ENCODE measurements around the gene LIX1L.
A peak's percentile ranks its signal among the peaks of the same experiment; 100 is the strongest.

Gene LIX1L

DNA sequence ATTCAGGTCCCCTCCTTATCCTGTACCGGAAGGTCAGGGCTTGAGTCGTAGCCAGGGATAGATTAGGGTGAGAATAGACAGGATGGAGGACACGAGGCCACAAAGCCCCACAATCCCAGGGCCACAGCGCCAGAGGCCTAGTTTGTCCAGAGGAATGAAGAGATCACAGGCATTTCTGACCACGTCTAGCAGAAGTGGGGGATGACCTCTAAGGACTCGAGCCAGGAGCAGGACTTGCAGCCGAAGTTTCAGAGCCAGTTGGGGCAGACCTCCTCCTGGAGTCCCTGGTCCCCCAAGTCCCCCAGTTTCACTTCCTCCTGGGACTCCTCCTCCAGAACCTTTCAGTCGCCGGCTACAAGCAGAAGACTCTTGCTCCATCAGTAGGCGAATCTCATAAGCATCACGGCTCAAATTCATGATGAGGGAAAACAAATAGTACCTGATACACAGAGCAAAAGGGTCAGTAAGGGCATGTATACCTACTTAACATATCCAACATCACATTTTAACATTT is 45.6 kb downstream of the LIX1L start:
- no peak for DNase-seq (ENCODE audit: low read depth, low spot score)
- no peak overlapping the region for H3K4me3 ChIP-seq (ENCODE audit: low read length)

DNA sequence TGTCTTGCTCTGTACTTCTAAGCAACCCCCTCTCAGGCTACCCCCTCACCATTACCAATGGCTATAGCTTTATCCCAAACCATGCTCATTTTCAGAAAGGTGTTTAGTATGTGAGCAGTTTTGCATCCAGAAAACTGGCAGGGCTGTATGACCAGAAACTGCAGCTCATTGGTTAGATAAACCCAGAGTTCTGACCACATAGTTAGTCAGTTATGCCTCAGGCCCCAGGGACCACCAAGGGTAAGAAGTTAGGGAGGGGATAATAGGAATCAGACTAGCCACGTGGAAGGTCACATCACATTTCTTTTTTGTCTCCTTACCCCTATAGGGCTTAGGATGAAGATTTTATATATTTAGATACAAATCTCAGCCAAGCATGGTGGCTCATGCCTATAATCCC is 49.2 kb downstream of the LIX1L start:
- DNase-seq (ENCODE audit: low read depth, low spot score): no peak
- no peak overlapping the region for H3K4me3 ChIP-seq (ENCODE audit: low read length)

DNA sequence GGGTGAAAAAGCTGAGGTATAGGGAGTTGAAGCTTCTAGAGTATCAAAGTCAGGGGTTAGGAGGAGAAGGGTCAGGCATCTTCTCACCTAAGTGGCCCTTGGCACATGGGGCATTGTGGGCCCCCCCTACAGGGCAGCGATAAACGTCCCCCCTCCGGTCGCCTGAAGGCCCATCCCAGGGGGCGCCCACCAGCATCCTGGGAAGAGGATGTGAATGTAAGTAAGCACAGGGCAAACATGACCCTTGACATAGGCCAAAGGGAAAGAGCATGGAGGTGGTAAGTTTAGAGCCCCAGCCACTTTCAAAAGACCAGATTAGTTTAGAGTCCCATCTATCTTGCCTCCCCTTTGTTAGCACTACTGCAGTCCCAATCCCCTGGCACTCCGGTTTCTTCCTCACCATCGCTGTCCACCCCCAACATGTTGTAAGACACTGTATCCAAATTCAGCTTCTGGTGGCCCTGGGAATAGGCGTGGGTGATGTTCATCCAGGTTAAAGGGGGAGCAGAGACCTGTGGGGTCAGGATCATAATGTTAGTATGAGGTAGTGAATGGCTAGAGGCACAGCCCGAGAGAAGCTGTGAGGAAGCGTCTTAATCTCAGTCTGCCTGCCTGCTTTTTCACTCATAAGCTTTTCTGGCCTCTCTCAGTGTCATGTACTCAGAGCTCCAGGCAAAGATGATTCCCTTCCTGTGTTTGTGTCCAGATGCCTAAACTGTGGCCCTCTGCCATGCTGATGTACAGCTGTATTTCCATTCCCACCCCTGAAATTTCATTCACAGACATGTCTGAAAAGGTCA is 50.7 kb downstream of the LIX1L start:
- no peak overlapping the region for H3K4me3 ChIP-seq (ENCODE audit: low read length)
- DNase-seq (ENCODE audit: low read depth, low spot score): no peak

DNA sequence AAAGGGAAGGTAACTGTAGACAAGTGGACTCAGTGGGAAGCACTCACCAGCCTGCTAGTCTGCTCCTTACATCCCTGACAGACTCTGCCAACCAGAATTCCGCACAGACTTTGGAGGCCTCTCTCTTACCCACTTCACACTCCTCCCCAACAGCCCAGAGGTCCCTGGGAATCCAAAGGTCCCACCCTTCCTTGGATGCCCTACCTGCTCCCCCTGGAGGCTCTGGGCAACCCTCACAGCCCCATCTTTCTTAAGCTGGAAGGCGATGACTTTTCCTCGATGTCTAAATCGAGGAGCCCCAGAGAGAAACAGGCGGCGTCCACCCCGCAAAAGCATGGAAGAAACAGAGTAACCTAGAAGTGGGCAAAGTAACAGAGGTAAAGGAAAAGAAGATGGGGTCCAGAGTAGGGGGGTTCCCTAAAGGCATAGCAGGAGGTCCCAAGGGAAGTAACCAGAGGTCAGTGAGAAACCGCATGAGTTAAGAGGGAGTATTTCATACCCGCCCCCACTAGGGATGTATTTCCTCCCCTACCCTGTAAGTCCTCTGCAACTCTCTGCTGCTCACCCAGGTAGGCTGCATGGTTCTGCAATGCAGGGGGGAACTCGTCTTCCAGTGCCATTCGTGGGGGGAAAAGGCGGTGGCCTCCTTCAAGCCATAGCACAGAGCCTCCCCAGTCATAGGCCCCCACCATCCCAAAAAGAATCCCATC is 56.4 kb downstream of the LIX1L start:
- no peak overlapping the region for H3K4me3 ChIP-seq (ENCODE audit: low read length)
- DNase-seq (ENCODE audit: low read depth, low spot score): no peak

DNA sequence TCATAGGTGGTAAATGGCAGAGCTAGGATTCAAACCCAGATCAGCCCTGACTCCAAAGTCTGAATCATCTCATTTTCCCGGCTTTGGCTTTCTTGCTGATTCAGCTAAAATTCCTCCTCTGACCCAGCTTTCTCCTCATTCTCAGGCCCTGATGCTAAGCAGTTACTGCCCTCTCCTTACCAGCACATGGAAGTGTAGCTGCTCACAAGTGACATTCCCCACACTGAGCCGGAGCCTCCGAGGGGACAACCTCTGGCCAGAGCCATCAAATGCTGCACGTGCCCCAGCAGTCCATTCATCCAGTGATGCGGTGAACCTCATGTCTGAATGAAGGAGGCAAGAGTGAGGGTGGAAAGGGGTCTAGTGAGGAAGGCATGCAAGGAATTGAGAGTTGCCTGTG is 59.1 kb downstream of the LIX1L start:
- DNase-seq (ENCODE audit: low read depth, low spot score): no peak
- H3K4me3 ChIP-seq (ENCODE audit: low read length): no peak overlapping the region

DNA sequence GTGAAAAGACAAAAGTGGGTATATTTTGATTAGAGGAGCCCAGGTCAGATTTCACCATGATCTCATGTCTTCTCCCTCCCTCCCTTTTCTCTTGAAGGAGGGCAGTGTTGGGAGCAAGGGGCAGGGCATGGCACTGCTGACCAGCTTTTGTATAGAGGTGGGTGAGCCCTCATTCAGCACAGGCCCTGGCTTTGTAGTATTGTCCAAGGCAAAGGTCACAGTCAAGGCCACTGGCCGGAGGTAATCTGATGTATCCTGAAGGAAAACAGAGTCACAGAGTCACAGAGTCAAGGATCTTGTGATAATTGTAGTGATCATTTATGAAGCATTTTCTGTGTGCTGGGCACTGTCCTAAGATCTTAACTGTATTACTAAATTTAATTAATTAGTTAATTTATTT is 59.8 kb downstream of the LIX1L start:
- no peak overlapping the region for H3K4me3 ChIP-seq (ENCODE audit: low read length)
- DNase-seq (ENCODE audit: low read depth, low spot score): no peak

DNA sequence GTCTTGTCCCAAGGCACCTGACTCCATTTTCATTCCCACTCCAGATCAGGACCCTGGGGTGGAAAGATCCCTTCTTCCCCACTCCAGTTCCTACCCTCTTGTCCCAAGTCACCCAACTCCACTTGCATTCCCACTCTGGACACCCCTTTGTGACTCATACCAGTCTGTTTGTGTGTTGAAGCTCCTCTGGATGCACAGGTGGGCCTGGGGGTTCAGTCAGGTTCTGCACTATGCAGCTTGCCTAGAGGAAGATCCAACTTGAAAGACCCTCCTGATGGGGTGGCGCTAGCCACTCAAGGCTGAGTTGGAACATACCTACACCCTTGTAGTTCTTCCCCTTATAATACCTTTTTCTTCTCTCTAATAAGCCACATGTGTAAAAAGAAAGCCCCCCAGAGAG is 62.3 kb downstream of the LIX1L start:
- H3K4me3 ChIP-seq (ENCODE audit: low read length): no peak overlapping the region
- DNase-seq (ENCODE audit: low read depth, low spot score): no peak

DNA sequence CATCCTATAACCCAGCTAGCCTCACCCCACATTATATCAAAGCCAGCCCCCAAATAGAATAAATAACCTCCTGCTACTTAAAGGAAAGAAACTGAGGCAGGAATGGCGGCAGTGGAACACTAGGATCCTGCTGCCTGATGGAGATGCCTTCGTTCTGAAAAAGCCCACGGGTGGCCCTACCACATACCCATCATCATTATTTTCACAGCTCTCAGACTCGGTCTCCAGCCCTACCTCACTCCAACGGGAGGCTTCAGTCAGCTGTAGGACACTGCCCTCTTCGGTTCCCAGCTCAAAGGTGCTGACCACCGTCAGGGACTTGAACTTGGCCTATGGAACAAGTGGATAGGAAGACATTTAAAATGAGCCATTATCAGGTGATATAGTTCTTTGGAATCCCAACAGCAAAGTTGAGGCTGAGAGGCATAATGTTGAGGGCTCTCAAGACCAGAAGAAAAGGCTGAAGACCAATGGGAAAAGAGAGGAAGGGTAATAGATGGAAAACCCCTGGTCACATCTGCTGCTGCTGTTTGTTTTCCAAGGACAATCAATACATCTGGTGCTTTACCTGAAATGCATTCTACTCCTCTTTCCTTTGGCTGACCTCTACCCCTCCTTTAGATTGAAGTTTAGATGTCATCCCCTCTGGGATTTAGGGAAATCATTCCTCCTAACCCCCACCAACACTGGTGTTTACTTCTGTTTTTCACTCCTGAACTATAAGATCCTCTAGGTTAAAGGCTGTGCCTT is 64.3 kb downstream of the LIX1L start:
- no peak overlapping the region for H3K4me3 ChIP-seq (ENCODE audit: low read length)
- no peak for DNase-seq (ENCODE audit: low read depth, low spot score)

DNA sequence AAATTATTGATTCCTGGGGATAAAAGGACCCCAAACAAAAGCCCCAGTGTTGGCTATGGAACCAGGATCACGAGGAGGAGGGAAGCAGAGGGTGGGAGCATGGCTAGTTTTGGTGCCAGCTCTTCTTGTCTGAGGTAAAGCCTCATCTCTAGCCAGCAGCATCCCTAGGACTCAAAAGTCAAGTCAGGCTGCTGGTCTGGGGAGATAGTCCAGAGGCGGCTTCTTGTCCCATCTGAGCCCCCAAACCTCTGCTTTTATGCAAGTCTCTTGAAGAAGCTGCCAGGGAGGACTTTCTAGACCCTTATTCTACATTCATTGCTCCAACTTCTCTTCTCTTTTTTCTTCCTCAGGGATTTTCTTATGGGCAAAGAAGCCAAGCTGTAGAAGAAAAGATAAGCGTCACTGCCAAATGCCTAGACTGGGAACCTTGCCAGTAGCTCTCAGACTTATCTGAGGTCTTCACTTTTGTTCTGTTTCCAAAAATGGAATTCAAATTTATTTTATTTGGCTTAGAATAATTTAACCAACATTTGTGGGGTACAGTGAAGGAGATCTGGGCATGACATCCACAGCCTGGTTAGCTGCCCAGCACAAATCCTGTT is 65.2 kb downstream of the LIX1L start:
- H3K4me3 ChIP-seq (ENCODE audit: low read length): no peak overlapping the region
- no peak for DNase-seq (ENCODE audit: low read depth, low spot score)

DNA sequence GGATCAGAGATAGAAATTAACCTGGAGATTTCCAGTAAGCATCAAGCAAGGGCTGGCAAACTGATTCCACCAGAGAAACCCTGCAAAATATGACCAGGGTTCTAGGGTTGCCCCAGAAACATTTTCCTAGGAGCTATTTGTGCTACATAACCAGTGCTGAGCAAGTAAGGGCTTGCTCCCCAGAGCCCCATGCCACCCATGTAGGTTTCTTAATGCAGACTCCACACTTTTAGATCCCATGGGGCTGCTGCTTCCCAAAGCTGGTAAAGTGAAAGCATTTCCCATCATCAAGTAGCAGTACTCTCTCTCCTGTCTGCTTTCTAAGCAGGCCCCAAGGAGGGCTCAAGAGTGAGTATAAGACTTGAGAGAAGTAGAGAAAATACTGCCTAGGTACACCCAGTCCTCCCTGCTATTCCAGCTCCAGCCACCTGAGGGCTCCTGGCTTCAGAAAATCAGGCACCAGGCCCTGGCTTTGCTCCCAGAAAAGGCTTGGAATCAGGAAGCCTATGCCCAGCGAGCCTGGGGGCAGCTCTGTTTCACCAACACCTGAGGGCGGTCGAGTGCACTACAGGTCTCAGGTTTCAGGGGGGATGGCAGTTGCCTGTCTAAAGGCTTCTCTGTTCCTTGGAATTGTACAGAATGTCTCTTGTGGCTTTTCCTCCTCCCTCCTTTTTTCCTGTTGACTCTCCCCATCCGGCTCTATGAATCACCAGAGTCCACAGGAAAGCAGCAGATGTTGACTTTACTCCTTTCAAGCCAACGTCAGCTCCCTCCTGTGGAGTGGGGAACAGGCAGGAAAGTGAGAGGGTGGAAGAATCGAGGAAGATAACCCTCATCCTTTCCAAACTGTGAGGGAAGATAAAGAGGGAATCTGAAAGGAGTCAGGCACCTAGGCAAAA is 66.0 kb downstream of the LIX1L start:
- peak; percentile 34 for DNase-seq (ENCODE audit: low read depth, low spot score)

DNA sequence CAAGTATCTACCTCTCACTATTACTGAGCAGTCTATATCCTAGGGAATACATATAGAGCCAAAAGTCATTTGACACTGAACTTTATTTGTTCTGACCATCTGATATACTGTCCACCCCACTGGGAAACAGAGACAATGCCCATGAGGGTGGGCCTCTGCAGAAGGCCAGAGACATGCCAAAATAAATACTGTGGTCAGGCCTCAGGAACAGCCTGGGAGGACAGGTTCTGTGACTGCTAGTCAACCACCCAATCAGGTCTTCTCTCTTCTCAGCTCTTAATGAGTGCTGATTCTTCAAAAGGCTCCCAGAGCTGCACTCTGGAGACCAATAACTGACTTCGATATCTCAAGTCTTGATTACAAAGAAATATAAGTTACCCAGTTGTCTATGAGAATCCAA is 66.7 kb downstream of the LIX1L start:
- no peak overlapping the region for H3K4me3 ChIP-seq (ENCODE audit: low read length)

More for the DNA sequence above, 66.0 kb downstream of the LIX1L start:
- no peak overlapping the region for H3K4me3 ChIP-seq (ENCODE audit: low read length)

DNA sequence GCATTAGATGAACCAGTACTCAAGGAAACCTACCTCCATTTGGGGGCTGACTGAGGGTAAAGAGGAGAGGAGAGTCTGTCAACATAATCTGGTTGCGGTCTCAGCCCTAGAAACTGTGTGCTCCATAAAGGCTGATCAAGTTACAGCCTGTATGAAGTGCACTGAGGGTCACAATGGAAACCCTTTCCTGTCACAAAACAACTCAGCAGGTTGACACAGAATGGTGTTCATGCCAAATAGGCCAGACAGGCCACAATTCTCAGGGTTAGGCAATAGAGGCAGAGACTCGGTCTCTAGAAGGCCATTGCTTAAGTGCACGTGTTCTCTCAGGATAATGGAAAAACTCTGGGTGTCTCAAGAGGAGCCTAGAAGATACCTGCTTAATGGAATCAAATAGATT is 68.1 kb downstream of the LIX1L start:
- no peak for DNase-seq (ENCODE audit: low read depth, low spot score)
- no peak overlapping the region for H3K4me3 ChIP-seq (ENCODE audit: low read length)

More for the DNA sequence above, 66.7 kb downstream of the LIX1L start:
- no peak for DNase-seq (ENCODE audit: low read depth, low spot score)

DNA sequence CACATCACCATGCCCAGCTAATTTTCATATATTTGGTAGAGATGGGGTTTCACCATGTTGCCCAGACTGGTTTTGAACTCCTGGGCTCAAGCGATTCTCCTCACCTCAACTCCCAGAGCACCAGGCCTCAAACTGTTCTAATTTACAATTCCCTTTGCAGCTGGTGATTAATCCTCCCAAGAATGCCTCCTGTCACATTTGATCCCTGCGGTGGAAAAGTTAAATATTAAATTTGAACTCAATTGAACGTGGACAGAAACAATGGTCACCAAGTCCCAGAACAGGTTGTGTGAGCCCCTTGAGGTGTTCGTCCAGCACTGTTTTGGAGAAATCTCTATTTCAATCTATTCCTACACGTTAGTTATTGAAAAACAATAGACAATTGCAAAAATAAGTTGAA is 70.2 kb downstream of the LIX1L start:
- no peak for DNase-seq (ENCODE audit: low read depth, low spot score)
- no peak overlapping the region for H3K4me3 ChIP-seq (ENCODE audit: low read length)

DNA sequence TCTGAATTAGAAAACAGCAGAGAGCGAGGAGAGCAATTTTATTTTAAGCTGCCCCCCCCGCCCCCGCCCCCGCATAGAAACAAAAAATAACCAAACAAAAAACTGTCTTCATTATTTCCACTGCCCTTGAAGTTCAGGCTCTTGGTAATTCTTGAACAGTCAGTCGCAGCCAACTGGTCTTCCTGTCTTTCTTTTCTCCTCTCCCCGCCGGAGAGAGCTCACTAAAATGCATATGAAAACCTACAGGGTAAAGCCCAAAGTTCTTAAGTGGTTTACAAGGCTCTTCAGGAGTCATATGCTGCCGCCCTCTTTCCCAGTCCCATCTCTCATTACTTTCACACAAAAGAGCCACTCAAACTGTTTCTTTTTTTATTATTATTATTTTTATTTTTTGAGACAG is 71.0 kb downstream of the LIX1L start:
- no peak overlapping the region for H3K4me3 ChIP-seq (ENCODE audit: low read length)
- no peak for DNase-seq (ENCODE audit: low read depth, low spot score)

DNA sequence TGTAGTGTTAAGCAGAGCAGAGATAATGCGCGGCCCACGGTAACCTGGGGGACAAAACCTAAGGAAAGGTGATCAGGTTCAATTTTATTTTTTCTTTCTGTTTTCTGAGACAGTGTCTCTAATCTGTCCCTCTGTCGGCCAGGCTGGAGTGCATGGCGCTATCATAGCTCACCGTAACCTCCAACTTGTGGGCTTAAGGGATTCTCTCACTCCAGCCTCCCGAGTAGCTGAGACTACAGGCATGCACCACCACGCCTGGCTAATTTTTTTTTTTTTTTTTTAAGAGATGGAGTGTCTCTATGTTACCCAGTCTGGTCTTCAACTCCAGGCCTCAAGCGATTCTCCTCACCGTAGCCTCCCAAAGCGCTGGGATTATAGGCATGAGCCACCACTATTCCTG is 71.4 kb downstream of the LIX1L start:
- no peak for DNase-seq (ENCODE audit: low read depth, low spot score)
- peak overlapping the region; percentile 53; the same call in 1 of the 2 replicates for H3K4me3 ChIP-seq (ENCODE audit: low read length)

DNA sequence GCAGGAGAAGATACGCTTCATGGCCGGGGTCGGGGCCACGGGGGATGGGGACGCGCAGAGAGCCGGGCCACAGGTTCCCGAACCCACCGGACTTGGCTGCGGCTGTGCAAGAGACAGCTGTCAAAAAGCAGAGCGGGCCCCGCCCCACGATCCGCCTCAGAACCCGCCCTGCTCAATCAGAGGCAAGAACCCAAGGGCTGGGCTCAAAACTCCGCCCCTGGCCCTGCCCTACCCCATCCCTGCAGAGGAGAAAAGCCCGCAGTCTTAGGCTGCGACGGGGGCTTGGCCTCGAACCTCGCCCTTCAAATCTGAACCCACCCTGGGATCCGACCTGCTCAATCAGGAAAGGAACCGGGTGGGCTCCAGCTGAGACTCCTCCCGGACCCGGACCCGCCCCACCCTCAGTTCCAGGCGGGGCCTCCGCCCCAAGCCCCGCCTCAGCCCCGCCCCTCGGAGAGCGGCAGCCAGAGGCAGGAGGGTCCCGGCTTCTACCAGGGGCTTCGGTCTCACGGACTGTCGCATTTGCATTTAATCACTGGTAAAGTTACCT is 72.0 kb downstream of the LIX1L start, which contains the start of gene ANKRD35:
TSS of gene ANKRD35 (minus strand) at position 129 of the 550 bp plus-strand sequence. CDS start at position 21, 108 bp downstream.
- peak within 1 kb of the TSS; percentile 53 for H3K4me3 ChIP-seq (ENCODE audit: low read length)
- DNase-seq (ENCODE audit: low read depth, low spot score): peak; percentile 34

DNA sequence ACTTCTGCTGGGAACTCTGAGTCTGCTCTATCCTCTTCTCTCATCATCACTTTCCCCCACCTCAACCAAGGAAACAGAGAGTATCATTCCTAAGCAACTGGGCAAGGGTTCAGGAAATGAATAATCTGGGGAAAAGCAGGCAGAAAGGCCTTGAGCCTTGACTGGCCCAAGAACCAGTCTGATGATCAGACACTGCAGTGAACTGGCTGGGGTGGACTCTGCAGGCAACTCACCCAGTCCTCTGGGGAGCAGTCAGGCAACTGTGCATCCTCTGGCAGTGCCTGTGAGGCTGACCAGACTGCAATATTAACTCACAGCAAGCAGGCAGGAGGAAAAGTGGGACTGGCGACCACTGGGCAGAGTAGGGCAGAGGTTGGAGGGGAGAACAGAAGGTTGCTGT is 73.1 kb downstream of the LIX1L start:
- no peak for DNase-seq (ENCODE audit: low read depth, low spot score)
- no peak overlapping the region for H3K4me3 ChIP-seq (ENCODE audit: low read length)
